Measurements from ENCODE around the gene ZNF30.
"Not testable (repeated sequence)": the region's sequence is repeated elsewhere in the genome, so short reads cannot be mapped to it uniquely, and the experiment has no call there.

The ZNF30 gene

GRCh38 chr19:34960940-34961679, 34.4 kb downstream of the ZNF30 start:
- H3K27ac ChIP-seq, result no peak overlapping the region
- no peak for TF ChIP-seq ZFX (IDR thresholded peaks at IDR 0.05)
- TF ChIP-seq, protein P1, sequence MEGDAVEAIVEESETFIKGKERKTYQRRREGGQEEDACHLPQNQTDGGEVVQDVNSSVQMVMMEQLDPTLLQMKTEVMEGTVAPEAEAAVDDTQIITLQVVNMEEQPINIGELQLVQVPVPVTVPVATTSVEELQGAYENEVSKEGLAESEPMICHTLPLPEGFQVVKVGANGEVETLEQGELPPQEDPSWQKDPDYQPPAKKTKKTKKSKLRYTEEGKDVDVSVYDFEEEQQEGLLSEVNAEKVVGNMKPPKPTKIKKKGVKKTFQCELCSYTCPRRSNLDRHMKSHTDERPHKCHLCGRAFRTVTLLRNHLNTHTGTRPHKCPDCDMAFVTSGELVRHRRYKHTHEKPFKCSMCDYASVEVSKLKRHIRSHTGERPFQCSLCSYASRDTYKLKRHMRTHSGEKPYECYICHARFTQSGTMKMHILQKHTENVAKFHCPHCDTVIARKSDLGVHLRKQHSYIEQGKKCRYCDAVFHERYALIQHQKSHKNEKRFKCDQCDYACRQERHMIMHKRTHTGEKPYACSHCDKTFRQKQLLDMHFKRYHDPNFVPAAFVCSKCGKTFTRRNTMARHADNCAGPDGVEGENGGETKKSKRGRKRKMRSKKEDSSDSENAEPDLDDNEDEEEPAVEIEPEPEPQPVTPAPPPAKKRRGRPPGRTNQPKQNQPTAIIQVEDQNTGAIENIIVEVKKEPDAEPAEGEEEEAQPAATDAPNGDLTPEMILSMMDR (conservative IDR thresholded peaks at IDR 0.05), result no peak

DNA sequence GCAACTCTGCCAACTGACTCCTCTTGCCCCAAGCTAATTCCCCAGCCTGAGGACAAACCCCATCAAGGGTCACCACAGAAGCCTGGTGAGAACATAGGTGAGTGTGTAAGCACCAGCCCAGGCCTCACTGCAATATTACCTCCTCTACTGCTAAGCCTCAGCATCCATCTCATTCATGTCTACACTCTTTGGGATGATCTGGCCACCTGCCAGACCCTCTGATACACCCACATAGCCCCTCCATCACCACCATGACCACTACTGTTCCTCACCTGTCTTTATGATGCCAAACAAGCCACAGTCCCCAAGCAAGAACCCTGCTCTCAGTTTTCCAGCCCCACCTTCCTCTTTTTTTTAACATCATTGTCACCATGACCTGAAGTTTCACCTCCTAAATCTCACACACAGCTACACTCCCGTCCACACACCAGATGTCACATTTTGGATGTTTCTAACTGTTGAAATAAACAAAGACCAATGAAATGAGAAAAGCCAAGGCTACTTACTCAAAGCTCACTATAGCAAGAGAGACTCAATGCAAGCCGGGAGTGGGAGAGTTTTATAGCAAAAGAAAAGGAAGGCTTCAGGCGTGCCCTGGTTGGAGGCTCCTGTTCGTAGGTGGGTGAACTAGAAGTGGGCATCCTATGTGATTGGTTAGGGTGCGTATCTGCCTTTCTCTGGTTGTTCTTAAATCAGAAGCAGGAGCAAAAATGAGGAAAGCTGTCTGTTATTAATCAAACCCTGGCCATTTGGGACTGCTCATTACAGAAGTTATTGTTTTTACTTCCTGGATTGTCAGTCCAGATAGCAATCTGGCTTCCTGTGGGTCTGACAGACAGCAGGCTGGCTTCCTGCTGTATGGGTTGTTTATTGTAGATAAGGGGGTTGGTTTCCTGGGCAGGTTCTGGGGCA, 35.3 kb downstream of the ZNF30 start:
- TF ChIP-seq ZFX (IDR thresholded peaks at IDR 0.05), result no peak
- TF ChIP-seq, protein P1 (conservative IDR thresholded peaks at IDR 0.05), result no peak
- no peak overlapping the region for H3K27ac ChIP-seq

DNA sequence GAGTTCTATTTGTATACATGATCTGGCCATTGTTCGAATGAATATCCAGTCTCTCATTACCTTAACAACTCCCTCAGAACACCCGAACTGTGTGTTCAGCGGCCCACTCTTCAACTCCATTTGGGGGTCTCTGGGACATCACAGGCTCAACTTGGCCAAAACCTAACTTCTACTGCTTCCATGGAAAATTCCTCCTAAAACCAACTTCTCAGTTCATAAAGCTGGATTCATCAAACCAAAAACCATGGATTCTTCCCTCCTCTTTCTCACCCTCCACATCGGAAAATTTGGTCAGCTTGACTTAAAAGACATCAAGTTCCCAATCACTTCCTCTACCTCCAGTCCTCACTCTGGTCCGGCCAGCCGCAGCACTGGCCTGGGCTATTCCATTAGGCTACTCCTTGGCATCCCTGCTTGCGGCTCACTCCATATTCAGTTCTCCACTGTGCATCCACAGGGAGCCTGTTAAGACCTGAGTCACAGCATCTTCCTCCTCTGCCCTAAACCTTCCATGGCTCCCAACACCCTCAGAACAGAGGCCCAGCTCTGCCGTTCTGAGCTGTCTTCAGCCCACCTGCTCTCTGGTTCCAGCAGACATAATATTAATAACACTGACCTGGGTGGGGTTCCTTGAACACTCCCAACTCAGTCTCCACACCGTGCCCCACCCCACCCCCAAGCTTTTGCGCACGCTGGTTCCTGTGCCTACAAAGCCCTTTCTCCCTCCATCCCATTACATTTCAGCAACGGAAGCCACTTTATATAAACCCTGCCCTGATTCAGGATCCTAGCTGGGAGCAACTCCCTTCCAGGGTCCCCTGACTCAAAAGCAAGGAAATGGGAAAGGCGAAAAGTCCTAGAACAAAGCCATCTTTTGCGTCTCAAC, 36.2 kb downstream of the ZNF30 start:
- TF ChIP-seq ZFX (IDR thresholded peaks at IDR 0.05), result no peak
- TF ChIP-seq, protein P1 (conservative IDR thresholded peaks at IDR 0.05), result no peak
- H3K27ac ChIP-seq, result peak overlapping the region; percentile 81

GRCh38 chr19:34963573-34964406, 37.1 kb downstream of the ZNF30 start, which contains the start of gene ZNF792:
Gene ZNF792, minus strand, starts transcription at chr19:34964229. Its CDS starts 567 bp downstream, at chr19:34963662.
- TF ChIP-seq ZFX (IDR thresholded peaks at IDR 0.05), result peak; percentile 58; the same call in 1 of the 2 replicates
- TF ChIP-seq, protein P1 (conservative IDR thresholded peaks at IDR 0.05), result no peak
- peak within 1 kb of the TSS; percentile 81 for H3K27ac ChIP-seq

DNA sequence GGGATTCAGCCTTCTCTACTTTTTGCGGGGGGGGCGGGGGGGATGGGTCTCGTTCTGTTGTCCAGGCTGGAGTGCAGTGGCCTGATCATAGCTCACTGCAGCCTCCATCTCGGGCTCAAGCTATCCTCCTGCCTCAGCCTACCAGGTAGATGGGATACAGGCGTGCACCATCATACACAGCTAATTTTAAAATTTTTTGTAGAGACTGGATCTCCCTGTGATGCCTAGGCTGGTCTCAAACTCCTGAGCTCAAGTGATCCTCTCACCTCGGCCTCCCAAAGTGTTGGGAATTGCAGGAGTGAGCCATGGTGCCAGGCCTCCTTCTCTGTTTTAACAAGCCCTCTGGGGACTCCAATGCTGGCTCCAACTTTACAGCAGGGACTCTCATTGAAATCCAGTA, 37.9 kb downstream of the ZNF30 start:
- TF ChIP-seq ZFX (IDR thresholded peaks at IDR 0.05), result no peak
- no peak overlapping the region for H3K27ac ChIP-seq

- H3K27ac ChIP-seq, result not testable (repeated sequence)
These were observed 38.8 kb downstream of the ZNF30 start for GRCh38 chr19:34965505-34965904.

DNA sequence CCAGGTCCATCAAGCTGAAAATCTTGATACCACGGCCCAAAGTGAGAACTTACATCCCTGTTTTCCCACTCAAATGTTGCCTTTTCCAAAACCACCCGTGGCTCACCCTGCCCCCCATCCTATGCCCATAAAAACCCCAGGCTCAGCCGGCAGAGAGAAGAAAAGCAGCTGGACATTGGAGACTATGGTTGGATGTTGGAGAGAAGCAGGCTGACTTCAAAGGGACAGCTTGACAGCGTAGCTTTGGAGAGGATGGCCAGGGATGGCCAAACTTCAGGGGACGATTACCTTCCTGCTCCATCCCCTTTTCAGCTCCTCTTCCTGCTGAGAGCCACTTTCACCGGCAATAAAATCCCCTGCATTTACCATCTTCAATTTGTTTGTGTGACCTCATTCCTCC, 40.8 kb downstream of the ZNF30 start:
- no peak overlapping the region for H3K27ac ChIP-seq
- TF ChIP-seq, protein P1 (conservative IDR thresholded peaks at IDR 0.05), result no peak
- TF ChIP-seq ZFX (IDR thresholded peaks at IDR 0.05), result no peak

Data from C4-2B (cell line).